Colon (tissue), 2 donors: Measurements from ENCODE around the gene ACVR1B.

Source experiments
- FAIRE-seq: peaks from 2 replicates; lab custom pipeline; 2012; peaks lifted over from hg19 to GRCh38; lab: Jason Lieb, UNC
- donor health status: control.
- donor health status: control.

The ACVR1B gene

DNA sequence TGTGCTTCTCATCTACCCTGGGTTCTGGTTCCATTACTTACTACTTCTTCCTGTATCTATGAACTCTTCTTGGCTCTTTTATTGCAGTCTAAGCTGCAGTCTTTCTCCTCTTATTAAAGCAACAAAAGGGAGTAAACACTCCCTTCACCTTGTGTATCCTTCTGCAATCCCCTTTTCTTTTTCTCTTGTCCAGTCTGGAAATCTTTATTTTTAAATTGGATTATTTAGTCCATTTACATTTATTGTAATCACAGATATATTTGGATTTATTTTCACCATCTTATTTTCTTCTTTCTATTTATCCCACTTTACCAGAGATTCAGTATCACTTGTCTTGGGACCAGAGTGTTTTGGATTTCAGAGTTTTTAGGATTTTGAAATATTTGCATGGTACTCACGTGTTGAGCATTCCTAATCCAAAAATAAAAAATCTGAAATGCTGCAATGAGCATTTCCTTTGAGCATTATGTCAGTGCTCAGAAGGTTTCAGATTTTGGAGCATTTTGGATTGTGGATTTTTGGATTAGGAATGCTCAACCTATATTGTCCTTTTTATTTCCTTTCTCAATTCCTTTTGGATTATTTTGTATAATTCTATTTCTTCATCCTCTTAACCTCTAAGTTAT lies 6.8 kb upstream of the ACVR1B start:
- no peak for FAIRE-seq

DNA sequence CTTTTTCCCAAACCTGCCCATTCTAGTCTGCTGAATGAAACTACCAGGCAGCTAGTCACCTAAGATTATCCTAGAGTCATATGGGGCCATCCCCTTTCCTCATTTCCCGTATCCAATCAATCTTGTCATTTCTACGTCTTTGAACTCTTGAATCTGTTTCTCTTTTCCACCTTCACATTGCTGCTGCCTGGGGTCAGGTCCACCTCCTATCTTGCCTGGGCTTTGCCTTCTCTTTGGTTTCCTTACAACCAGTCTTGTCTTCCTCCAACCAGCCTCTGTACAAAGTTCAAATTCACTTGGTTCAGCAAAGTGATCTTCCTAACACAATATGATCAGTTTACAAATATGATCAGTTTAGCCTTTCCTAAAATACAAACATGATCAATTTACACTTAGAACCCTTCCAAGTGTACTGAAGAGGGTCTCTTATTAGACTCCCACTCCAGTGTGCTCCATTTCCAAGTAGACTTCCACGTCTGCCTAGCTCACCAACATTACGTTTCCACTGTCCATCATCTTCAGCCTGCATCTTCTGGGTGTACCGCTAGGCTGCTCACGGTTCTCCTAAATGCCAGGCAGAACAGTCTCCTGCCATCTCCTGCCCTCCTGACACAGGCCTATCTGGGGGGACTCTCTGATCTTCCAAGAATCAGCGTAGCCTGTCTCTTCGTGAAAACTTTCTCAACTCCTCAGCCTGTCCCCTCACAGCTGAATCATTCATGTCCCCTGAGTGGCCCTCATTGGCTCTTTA lies 4.1 kb upstream of the ACVR1B start:
- no peak for FAIRE-seq

DNA sequence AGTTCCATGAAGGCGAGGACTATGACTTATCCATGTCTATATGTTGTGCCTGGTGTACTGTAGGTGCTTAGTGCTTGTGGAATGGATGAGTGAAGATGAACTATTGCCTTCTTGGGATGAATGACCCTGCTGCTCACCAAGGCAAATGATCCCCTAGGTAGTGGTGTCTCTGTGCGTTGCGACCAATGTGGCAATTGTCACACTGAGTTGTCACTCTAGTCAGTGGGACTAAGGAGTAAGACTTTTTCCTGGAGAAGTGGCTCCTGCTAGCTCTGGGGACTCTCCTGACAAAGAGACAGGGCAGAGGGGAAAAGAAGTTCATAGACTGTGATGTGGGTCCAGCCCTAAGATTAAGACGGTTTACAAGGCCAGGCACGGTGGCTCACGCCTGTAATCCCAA lies 3.4 kb upstream of the ACVR1B start:
- no peak for FAIRE-seq

DNA sequence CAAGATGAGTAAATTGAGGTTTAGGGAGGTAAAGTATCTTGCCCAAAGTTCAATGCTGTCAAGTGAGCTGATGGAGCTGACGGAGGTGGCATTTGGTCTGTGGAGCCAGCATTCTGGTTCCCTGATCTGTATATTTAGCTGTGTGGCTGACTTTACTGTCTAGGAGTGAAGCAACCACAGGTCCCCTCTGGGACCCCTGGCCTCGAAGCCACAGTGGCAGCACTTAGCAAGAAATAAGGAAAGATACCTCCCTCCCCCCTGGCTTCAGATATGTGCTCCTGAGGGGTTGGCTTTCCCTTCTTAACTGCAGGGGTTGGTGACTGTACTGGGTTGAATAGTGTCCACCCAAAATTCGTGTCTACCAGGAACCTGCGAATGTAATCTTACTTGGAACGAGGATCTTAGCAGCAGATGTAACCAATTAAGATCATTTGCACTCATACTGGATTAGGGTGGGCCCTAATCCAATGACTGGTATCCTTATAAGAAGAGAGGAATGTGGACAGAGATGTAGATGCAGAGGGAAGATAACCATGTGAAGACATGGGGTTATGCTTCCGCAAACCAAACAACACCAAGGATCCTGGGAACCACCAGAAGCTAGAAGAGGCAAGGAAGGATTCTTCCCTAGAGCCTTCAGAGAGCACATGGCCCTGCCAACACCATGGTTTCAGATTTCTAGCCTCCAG lies 2.0 kb upstream of the ACVR1B start:
- FAIRE-seq = no peak

DNA sequence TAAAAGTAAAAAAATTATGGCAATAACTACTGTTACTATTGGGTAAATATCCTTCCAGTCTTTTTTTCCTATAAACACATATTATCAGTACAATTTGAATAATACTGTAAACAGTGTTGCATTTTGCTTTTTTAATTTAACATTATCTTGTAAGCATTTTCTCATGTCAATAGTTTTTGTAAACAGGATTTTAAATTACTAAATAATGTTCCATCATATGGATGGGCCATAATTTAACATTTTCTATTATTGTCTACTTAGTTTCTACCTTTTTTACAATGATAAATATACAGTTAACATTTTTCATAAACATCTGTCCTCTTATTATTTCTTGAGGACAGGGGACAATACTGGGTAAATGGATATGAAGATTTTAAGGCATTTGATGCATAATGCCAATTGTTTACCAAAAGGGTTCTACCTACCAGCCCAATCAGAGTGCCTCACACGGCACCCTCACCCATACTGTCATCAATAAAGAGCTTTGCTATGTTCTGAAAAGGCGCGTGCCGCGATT lies 759 bp upstream of the ACVR1B start:
- FAIRE-seq = no peak

DNA sequence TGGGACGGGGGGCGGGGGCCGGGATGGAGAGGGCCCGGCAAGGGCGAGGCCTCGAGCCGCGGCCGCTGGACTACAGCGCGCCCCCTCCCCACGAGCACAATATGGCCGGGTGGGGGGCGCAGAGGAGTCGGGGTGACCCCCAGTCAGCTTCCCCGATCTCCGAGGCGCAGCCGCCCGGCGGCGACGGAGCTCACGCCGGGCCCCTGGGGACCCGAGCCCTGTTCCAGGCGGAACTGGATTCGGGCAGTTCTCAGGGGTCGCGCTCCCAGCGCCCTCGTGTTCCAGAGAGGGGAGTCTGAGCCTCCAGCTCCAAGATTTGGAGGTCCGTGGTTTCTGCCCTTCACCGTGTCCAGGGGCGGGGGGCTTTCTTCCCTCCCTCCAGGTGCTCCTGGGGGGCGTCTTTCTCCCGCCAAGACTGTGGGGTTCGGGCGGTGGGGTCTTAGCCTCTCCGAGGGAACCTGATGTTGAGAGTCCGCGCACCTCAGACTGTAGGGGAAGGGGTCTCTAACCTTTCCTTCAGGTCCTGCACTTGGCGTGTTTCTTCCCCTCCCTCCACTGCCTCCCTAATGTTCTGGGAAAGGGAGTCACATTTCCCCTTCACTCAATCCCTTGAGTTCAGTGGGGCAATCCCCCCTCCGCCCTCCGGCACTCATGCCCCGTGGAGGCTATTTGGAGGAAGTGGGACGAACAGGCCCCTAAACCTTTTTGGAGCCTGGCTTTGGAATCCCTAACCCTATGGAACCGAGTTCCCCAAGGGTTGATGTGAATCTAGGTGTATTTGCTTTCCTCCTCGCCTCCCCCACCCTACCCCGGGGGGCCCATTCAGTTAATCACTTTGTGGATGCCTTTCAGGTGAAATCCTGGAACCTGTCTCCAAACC lies 584 bp downstream of the ACVR1B start:
- no peak for FAIRE-seq

DNA sequence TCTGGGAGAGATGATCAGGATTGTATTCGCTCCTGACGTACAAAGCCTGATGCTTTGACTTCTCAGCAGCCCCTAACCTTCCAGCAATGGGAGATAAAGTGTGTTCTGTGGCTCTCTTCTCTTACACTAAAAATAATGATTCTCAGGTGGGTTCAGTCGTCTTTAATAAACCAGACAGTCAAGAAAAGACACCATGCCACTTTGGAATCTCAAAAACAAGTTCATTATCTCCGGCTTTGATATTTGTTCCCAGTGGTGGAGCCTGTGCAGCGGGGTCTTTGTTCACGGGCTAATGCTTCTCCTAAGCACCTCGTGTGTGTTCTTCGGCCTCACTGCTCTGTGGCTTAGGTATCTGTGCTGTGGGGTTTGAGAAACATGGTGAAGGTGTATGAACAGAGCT lies 1.6 kb downstream of the ACVR1B start:
- FAIRE-seq = no peak

DNA sequence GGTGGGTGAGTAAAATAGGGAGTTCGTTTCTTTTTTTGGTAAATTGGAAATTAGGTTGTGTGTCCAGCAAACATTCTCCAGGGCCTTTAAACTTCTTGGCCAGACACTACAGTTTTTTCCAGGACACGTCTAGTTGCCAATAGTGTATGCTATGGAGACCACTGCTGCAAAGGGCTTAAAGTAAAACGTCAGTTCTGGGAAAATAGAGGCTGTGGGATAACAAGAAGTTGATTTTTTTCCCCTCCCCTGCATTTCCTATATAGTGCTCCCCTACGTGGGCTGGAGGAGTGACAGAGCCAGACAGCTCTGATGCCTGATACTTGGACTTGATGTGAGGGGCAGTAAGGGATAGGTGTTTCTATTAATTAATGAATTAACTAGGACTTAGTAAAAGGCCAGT lies 2.4 kb downstream of the ACVR1B start:
- FAIRE-seq = no peak

DNA sequence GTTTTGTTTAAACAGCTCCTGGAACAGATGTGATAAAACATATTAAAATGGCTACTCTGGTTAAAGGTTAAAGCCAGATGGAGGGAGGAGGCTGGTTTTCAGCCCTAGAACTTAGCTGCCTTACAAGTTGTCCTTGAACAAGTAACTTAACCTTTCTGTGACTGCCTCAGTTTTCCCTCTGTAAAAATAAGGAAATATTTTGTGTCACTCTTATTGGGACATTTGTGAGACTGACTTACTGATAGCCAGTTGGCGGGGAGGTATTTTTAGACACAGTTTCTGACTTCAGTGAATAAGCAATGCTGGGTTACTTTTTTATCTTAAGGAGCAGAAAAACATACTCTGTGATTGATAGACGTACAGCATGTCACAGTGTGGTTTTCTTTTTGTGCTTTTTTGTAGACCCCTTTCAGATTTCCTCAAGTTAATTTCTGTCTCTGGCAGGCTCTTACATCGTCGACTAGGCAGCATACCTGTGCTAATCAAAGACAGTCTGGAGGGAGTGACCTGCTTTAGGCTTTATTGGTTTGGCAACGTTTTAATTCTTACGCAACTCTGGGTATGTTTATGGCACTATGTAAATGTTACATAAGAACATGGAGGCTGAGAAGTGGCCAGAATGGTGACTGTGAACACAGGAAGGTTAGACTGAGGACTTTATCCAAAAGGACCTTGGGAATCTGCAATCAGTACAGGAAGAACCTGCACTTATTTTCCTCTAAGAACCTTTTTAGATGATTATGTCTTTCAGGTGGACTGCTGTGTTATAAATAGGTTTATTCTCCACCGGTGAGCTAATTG lies 3.3 kb downstream of the ACVR1B start:
- no peak for FAIRE-seq

DNA sequence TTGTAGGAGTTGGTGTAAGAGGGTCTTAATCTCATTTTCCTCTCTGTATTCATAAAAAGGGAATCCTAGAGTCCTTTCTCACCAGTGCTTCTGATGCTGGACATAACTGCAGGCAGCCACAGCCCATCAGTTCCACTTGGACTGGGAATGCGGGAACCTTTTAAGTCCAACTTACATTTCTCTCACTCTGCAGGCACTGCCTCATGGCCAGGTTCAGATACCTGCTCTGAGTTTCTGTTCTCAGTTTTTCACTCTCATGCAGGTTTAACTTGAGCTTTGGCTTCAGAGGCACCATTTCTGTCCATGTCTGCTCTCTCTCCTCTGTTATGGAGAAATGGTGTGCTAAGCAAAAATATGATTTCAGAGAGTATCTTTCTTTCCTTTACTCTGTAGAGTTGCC lies 4.2 kb downstream of the ACVR1B start:
- no peak for FAIRE-seq

DNA sequence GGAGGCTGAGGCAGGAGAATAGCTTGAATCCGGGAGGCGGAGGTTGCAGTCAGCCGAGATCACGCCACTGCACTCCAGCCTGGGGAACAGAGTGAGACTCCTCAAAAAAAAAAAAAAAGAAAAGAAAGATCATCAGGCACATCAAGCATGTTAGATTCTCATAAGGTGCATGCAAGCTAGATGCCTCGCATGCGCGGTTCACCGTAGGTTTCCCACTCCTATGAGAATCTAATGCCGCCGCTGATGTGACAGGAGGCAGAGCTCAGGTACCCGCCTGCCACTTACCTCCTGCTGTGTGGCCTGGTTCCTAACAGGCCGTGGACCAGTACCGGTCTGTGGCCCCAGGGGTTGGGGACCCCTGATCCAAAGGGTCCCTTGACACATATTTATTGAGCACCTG lies 7.0 kb downstream of the ACVR1B start:
- no peak for FAIRE-seq

DNA sequence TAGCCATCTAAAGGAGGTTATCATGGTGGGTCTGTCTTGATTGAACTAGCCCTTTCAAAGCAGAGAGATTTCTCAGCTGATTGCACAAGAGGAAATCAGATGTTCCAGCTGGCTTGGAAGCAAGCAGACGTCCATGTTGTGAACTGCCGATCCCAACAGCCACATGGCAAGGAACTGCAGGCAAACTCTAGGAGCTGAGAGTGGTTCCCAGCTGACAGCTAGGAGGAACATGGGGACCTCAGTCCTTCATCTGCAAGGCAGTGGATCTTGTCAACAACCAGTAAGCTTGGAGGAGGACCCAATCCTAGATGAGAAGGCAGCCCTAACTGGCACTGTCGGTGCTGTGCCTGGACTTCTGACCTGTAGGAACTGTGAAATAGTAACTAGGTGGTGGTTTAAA lies 7.7 kb downstream of the ACVR1B start:
- no peak for FAIRE-seq

DNA sequence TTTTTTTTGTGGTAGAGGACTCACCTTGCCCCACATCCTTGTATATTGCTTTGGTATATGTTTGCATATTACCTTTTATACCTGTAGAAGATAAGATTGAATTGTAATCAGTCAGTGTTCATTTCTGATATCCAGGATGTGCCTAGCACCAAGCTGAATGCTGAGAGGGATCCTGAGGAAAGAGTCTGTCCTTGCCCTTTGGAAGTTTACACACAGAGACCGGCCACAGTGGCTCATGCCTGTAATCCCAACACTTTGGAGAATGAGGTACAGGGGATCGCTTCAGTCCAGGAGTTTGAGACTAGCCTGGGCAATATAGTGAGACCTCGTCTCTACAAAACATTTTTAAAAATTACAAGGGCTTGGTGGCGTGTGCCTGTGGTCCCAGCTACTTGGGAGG lies 8.4 kb downstream of the ACVR1B start:
- no peak for FAIRE-seq

DNA sequence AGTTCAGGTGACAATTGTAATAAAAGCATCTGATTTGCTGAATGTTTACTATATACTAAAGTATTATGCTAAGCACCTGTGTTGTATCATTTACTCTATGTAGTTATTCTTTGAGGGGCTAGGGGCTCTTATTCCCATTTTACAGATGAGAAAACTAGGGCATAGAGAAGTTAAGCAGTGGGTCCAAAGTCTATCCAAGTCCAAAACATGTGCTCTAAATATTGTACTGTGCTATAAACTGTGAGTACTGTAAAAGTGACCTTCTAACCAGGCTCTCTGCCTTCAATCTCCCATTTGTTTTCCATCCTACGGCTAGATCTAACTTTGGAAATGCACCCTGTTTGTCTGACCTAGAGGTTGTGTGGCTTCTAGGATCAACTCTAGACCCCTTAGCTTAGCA lies 9.0 kb downstream of the ACVR1B start:
- no peak for FAIRE-seq

DNA sequence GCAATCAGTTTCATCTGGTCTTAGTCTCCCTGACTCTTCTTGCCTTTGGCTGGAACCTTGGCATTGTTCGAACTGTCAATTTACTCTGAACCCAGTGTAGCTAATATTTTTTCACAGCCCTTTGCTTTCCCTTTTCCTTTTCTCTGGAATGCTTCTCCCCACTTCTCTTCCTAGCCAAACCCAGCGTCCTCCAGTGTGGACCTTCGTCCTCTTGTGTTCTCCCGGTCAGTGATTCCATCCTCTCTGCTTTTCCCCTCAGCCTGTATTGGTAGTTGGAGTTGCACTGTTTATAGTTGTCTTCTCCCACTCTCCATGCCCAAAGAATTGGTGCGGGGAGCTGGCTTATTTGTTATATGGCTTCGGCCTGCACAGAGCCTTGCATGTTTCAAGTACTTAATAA lies 9.4 kb downstream of the ACVR1B start:
- FAIRE-seq = no peak

DNA sequence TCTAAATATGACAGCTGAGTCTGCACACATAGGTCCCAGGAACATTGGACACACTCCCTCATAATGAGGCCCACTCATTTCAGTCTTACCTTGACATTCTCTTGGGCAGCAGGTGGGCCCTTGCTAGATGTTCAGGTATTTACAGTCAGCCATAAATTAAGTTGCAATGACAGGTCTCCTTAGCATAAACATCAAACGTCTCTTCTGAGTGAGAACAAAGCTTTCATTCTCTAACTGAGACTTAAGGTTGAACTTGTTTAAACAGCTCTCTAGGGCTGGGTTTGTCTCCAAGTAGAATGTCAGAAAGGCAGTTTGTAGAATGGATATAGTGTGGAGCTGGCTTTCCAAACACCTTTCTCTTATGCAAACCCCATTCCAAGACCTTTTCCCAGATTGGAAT lies 10.3 kb downstream of the ACVR1B start:
- no peak for FAIRE-seq

DNA sequence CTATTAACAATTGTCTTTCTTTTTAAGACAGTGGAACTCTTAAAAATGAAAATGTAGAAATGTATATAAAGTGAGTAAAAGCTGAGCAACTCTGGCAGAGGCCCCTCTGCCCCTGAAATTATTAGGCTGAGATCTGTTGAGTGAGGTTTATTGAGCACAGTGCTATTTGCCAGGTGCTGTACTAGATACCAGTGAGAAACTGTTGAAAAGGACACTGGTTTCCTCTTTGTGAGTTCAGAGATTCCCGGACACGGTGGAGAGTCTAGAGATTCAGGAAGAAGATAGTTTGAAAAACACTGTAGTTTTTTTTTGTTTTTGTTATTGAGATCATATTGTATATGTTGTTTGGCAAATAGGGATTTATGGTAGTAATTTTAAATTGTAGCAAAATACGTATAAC lies 11.2 kb downstream of the ACVR1B start:
- no peak for FAIRE-seq

DNA sequence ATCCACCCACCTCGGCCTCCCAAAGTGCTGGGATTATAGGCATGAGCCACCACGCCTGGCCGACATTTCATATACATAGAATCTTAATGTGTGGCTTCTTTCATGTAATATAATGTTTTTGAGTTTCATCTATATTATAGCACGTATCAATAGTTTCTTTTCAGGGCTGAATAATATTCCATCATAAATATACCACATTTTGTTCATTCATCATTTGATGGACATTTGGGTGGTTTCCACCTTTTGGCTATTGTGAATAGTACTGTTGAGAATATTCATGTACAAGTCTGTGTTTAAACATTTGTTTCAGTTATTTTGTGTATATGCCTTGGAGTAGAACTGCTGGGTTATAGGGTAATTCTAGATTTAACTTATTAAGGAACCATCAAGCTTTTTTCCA lies 12.0 kb downstream of the ACVR1B start:
- no peak for FAIRE-seq

DNA sequence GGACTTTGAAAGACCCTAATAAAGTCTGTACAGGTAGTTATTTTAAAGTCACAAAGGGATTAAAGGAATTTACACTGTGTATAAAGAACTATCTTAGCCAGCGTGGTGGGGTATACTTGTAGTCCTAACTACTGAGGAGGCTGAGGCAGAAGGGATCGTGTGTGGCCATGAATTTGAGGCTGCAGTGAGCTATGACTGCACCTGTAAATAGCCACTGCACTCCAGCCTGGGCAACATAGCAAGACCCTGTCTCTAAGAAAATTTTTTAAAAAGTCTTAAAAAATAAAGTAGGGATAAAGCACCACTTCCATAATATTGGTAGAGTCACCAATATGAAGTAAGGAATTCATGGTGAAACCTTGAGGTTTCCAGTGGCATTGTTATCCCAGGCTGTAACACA lies 18.1 kb downstream of the ACVR1B start:
- no peak for FAIRE-seq

DNA sequence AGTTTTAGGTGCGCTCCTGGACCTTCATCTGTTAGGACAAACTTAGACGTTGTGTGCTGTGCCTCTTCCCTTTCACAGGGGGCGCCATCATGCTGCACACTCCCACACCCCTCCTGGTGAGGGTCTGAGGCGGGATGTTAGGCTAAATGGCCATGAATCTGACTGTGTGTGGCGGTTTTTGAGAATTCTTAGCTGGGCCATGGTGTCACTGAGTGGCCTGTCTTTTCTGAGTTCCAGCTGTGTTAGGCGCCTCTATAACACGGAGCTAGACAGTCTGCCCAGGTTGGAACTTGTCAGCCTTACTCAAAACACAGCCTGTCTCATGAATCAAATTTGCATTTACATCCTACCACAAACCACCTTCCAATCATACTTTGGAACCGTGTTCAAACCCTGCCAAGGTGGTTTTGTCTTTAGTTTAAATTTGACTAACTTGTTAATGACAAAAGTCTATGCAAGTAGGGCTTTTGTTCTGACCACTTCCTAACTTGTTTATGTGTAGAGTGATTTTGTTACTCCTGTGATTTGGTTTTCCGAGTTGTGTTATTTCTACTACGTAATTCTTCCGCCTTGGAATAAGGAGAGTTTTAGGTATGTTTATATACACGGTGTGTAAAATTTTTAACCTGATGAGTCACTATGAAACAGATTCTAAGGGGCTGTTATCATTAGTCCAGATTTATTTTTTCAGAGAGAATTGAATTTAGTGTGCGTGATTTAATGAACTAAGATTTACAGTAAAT lies 19.6 kb downstream of the ACVR1B start:
- no peak for FAIRE-seq
